ENCODE measurements around the gene RETN. TPM values are rescaled to one million over a fixed set of nuclear protein-coding genes. Genes with fewer than 3 reads are reported as not detected.
"Not testable (repeated sequence)": the region's sequence is repeated elsewhere in the genome, so short reads cannot be mapped to it uniquely, and the experiment has no call there.

The RETN gene
- total RNA-seq, 2 experiments from 2014 or later = not detected

DNA sequence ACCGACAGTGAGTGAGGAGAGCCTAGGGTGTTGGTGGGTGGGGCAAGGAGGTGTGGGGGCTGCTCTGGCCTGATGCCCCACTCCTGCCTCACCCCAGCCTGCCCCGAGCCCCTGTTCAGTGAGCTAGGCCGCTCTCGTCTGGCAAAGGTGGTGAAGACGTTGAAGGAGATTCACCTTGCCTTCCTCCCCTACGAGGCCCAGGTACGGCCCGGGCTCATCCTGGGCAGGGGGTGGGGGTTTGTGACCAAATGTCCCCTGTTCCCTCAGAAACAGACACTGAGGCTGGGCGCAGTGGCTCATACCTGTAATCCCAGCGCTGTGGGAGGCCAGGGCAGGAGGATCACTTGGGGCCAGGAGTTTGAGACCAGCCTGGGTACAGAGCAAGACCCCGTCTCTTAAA is 28.0 kb upstream of the RETN start:
- H3K9me3 Mint-ChIP-seq = peaks cover 4% of the 10 kb centered on the region
- H3K27me3 Mint-ChIP-seq = no peaks in the 10 kb centered on the region
- H3K36me3 Mint-ChIP-seq = peaks cover 12% of the 10 kb centered on the region
- intact Hi-C loops (cut with micrococcal nuclease) = no loop called here
- H3K27ac Mint-ChIP-seq = no peak overlapping the region
- ChIA-PET CTCF (interaction anchor here (1.3 to 1.5 kb wide), 2 partner anchors 10 to 40 kb away, joined by 4 to 8 read pairs; partner anchors contain the start of gene TRAPPC5), POLR2A (interaction anchor here (1.5 kb wide), 1 partner anchor 11 kb away, joined by 4 read pairs; the partner anchor contains the start of genes PET100 and XAB2)
- peaks cover 29% of the 10 kb centered on the region for H3K4me1 Mint-ChIP-seq (ENCODE audit: low read depth)
- no peak for DNase-seq
- H3K4me3 Mint-ChIP-seq = no peak overlapping the region

DNA sequence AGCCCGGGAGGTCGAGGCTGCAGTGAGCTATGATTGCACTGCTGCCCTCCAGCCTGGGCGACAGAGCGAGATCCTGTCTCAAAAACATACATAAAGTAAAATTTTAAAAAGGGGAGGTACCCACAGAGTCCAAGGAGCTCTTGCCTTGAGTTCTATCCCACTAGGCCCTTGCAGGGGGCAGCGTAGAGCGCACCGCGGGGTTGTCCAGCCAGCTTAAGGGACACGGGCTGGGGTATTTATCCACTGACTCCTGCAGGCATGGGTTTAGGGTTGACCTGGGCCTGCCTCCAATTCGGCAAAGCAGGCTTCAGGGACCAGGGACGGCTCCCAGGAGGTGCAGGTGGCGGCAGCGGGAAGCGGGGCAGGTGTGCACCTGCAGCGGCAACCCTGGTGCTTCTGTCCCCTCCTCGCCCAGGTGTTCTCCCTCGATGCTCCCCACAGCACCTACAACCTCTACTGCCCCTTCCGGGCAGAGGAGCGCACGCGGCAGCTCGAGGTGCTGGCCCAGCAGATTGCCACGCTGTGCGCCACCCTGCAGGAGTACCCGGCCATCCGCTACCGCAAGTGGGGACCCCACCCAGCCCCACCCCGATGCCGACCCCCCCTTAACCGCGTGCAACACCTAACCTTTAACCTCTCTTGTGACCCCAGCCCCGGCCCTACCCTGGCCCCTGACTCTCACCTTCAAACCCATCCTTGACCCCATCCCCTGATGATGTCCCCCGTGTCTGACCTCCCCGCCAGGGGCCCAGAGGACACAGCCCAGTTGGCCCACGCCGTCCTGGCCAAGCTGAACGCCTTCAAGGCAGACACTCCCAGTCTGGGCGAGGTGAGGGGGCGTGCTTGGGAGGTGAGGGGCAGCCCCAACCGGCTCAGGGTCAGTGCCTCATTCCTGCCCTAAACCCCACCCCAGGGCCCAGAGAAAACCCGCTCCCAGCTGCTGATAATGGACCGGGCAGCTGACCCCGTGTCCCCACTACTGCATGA is 27.3 kb upstream of the RETN start:
- intact Hi-C loops (cut with micrococcal nuclease) = no loop called here
- DNase-seq = no peak
- POLR2A ChIA-PET = interaction anchor here (1.5 kb wide), 1 partner anchor 12 kb away, joined by 4 read pairs; the partner anchor contains the start of genes PET100 and XAB2
- Mint-ChIP-seq H3K27ac (no peak overlapping the region), H3K4me1 (ENCODE audit: low read depth) (peaks cover 24% of the 10 kb centered on the region), H3K4me3 (no peak overlapping the region), H3K9me3 (peaks cover 4% of the 10 kb centered on the region), H3K36me3 (peaks cover 14% of the 10 kb centered on the region), H3K27me3 (no peaks in the 10 kb centered on the region)
- CTCF ChIA-PET = interaction anchor here (1.3 to 1.5 kb wide), 2 partner anchors 10 to 39 kb away, joined by 4 to 8 read pairs; partner anchors contain the start of gene TRAPPC5

DNA sequence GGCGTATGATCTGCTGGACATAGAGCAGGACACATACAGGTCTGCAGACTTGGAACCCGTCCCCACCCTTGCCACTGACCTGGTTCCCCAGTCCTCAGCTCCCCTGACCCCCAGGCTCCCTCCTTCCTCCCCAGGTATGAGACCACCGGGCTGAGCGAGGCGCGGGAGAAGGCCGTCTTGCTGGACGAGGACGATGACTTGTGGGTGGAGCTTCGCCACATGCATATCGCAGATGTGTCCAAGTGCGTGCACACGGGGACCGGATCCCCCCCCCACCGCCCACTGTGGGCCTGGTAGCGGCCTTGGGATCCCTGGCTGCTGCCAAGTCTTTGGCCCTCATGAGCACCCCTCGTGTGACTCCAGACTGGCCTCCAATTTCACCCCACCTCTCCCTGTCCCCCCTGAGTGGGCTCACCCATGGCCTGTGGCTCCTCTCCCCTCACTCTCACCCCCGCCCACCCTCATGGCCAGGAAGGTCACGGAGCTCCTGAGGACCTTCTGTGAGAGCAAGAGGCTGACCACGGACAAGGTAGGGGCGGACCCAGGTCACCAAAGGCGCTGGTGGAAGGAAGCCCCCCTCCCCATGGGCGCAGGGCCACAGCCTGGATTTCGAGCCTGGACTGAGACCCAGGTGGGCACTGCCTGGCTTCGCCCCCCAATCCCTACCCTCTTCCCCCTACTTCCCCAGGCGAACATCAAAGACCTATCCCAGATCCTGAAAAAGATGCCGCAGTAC is 26.4 kb upstream of the RETN start:
- H3K27me3 Mint-ChIP-seq = no peaks in the 10 kb centered on the region
- peaks cover 15% of the 10 kb centered on the region for H3K36me3 Mint-ChIP-seq
- H3K4me1 Mint-ChIP-seq (ENCODE audit: low read depth) = peaks cover 20% of the 10 kb centered on the region
- intact Hi-C loops (cut with micrococcal nuclease) = no loop called here
- DNase-seq = no peak
- CTCF ChIA-PET = interaction anchor here (1.3 kb wide), 1 partner anchor 9 kb away, joined by 4 read pairs; no protein-coding TSS in a partner anchor
- POLR2A ChIA-PET = interaction anchor here (1.5 kb wide), 1 partner anchor 13 kb away, joined by 4 read pairs; the partner anchor contains the start of genes PET100 and XAB2
- H3K9me3 Mint-ChIP-seq = peaks cover 4% of the 10 kb centered on the region
- H3K27ac Mint-ChIP-seq = no peak overlapping the region
- no peak overlapping the region for H3K4me3 Mint-ChIP-seq

DNA sequence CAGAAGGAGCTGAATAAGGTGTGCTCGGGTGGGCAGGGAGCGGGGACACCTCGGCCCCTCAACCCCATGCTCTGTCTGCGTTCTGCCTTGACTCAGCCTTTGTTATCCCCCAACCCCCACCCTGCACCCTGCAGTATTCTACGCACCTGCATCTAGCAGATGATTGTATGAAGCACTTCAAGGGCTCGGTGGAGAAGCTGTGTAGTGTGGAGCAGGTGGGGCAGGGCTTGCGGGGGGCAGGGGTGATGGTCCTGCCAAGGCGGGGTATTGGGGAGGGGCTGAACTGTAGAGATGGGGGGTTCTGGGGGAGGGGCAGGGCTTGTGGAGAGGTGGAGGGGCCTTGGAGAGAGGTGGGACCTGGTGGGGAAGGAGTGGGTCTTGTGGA is 25.8 kb upstream of the RETN start:
- Mint-ChIP-seq H3K27ac (no peak overlapping the region), H3K27me3 (no peaks in the 10 kb centered on the region), H3K4me1 (ENCODE audit: low read depth) (peaks cover 17% of the 10 kb centered on the region), H3K9me3 (peaks cover 4% of the 10 kb centered on the region), H3K4me3 (no peak overlapping the region), H3K36me3 (peaks cover 16% of the 10 kb centered on the region)
- intact Hi-C loops (cut with micrococcal nuclease) = no loop called here
- ChIA-PET POLR2A (no interaction called here), CTCF (no interaction called here)
- no peak for DNase-seq

DNA sequence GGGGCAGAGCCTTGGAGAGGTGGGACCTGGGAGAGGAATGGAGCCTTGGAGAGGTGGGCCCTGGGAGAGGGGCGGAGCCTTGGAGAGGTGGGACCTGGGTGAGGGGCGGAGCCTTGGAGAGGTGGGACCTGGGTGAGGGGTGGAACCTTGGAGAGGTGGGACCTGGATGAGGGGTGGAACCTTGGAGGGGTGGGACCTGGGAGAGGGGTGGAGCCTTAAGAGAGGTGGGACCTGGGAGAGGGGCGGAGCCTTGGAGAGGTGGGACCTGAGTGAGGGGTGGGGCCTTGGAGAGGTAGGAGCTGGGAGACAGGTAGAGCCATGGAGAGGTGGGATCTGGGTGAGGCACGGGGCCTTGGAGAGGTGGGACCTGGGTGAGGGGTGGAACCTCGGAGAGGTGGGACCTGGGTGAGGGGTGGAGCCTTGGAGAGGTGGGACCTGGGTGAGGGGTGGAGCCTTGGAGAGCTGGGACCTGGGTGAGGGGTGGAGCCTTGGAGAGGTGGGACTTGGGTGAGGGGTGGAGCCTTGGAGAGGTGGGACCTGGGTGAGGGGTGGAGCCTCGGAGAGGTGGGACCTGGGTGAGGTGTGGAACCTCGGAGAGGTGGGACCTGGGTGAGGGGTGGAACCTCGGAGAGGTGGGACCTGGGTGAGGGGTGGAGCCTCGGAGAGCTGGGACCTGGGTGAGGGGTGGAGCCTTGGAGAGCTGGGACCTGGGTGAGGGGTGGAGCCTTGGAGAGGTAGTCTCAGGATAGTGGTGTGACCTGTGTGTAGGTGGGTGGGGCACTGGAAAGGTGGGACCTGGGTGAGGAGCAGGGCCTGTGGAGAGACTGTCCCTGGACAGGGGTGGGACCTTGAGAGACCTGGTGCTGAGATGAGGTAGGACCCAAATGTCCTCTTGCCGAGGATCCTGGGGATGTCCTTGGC is 25.0 kb upstream of the RETN start:
- H3K27ac Mint-ChIP-seq; CTCF ChIA-PET; POLR2A ChIA-PET; H3K27me3 Mint-ChIP-seq; H3K9me3 Mint-ChIP-seq; intact Hi-C loops (cut with micrococcal nuclease); H3K4me3 Mint-ChIP-seq: not testable (repeated sequence)
- Mint-ChIP-seq H3K4me1 (ENCODE audit: low read depth) (peaks cover 12% of the 10 kb centered on the region), H3K36me3 (peaks cover 16% of the 10 kb centered on the region)
- DNase-seq = peak; percentile 49

DNA sequence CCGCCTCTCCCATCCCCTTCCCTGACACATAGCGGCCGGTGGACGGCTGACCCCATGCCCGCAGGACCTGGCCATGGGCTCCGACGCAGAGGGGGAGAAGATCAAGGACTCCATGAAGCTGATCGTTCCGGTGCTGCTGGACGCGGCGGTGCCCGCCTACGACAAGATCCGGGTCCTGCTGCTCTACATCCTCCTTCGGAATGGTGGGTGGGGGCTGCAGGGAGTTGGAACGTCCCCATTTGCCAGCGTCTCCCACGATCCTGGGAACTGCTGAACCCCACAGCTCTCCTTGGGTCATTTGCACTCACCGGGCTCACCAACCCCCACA is 24.3 kb upstream of the RETN start:
- DNase-seq = no peak
- H3K27me3 Mint-ChIP-seq = no peaks in the 10 kb centered on the region
- intact Hi-C loops (cut with micrococcal nuclease) = no loop called here
- CTCF ChIA-PET = interaction anchor here (1.0 kb wide), 1 partner anchor 36 kb away, joined by 4 read pairs; the partner anchor contains the start of gene TRAPPC5
- no peak overlapping the region for H3K27ac Mint-ChIP-seq
- no peak overlapping the region for H3K4me3 Mint-ChIP-seq
- peaks cover 16% of the 10 kb centered on the region for H3K36me3 Mint-ChIP-seq
- peaks cover 6% of the 10 kb centered on the region for H3K4me1 Mint-ChIP-seq (ENCODE audit: low read depth)
- peaks cover 4% of the 10 kb centered on the region for H3K9me3 Mint-ChIP-seq
- POLR2A ChIA-PET = no interaction called here

DNA sequence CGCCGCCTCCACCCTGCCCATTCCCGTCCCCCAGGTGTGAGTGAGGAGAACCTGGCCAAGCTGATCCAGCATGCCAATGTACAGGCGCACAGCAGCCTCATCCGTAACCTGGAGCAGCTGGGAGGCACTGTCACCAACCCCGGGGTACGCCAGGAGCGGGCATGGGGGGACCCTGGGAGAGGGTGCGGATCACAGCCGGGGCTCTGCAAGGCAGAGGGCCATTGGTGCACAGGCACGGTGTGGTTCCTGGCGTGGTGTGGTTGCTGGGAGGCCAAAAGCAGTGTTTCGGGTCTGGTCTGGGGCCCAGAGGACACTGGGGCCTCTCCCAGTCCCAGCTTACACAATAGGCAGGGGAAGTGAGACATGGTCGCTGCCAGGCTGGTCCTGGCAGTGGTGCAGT is 23.7 kb upstream of the RETN start:
- H3K4me1 Mint-ChIP-seq (ENCODE audit: low read depth) = no peaks in the 10 kb centered on the region
- ChIA-PET POLR2A (no interaction called here), CTCF (interaction anchor here (1.0 kb wide), 1 partner anchor 36 kb away, joined by 4 read pairs; the partner anchor contains the start of gene TRAPPC5)

DNA sequence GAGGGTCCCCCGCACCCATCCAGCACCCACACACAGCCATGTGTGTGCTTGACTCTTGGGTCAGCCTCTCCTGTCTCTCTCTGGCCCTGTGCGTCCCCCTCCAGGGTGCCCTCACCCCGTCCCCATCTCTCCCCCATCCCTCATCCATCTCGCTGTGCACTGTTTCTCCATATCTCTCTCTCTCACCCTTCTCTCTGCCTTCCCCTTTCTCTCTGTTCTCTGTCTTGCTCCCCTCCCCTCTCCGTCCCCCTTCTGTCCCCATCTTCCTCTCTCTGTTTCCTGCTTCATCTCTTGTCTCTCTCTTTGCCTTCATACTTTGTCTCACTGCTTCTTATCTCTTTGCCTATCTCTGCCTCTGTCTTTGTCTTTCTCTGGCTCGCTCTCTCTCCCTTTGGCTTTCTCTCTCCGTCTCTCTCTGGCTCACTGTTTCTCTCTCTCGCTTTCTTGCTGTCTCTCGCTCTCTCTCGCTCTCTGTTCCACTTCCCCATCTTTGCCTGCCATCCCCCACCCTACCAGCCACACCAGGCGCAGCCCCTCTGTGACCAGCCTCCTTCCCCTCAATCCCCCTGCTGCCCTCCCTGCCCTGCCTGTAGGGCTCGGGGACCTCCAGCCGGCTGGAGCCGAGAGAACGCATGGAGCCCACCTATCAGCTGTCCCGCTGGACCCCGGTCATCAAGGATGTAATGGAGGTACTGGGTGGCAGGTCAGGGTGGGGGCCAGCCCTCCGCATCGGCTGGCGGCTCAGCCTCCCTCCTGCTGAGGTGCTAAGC is 23.0 kb upstream of the RETN start:
- H3K27ac Mint-ChIP-seq = no peak overlapping the region
- no peaks in the 10 kb centered on the region for H3K9me3 Mint-ChIP-seq
- no peaks in the 10 kb centered on the region for H3K4me1 Mint-ChIP-seq (ENCODE audit: low read depth)
- peaks cover 10% of the 10 kb centered on the region for H3K36me3 Mint-ChIP-seq
- no peak overlapping the region for H3K4me3 Mint-ChIP-seq
- POLR2A ChIA-PET = no interaction called here
- intact Hi-C loops (cut with micrococcal nuclease) = no loop called here
- no peak for DNase-seq
- H3K27me3 Mint-ChIP-seq = no peaks in the 10 kb centered on the region
- CTCF ChIA-PET = no interaction called here

More for the DNA sequence above, 23.7 kb upstream of the RETN start:
- Mint-ChIP-seq H3K27me3 (no peaks in the 10 kb centered on the region), H3K36me3 (peaks cover 10% of the 10 kb centered on the region), H3K4me3 (no peak overlapping the region), H3K27ac (no peak overlapping the region), H3K9me3 (peaks cover under 1% of the 10 kb centered on the region)
- intact Hi-C loops (cut with micrococcal nuclease) = no loop called here
- DNase-seq = no peak

DNA sequence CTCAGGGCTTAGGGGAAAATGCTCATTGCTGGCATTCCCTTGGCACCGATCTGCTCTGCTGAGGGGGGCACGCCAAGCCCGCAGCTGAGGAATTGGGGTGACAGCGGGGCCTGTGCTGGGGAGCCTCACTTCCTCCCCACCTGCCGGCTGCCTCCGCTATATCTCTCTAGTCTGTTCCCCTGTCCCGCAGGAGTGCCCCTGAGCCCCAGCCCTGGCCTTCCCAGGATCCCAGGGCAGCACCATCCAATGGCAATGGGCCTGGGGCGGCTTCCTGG is 22.5 kb upstream of the RETN start:
- ChIA-PET CTCF (no interaction called here), POLR2A (no interaction called here)
- Mint-ChIP-seq H3K4me3 (no peak overlapping the region), H3K36me3 (peaks cover 10% of the 10 kb centered on the region), H3K27me3 (no peaks in the 10 kb centered on the region), H3K4me1 (ENCODE audit: low read depth) (no peaks in the 10 kb centered on the region), H3K9me3 (no peaks in the 10 kb centered on the region), H3K27ac (no peak overlapping the region)
- DNase-seq = no peak
- intact Hi-C loops (cut with micrococcal nuclease) = no loop called here

DNA sequence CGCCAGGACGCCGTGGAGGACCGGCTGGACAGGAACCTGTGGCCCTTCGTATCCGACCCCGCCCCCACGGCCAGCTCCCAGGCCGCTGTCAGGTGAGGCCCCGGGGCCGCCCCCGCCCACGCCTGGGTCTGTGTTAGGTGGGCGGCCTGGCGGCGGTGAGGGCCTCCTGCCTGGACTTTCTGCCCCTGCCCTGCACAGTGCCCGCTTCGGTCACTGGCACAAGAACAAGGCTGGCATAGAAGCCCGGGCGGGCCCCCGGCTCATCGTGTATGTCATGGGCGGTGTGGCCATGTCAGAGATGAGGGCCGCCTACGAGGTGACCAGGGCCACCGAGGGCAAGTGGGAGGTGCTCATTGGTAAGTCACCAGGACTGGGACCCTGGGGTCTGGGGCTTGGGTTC is 21.7 kb upstream of the RETN start:
- Mint-ChIP-seq H3K9me3 (no peaks in the 10 kb centered on the region), H3K36me3 (peaks cover 10% of the 10 kb centered on the region), H3K4me3 (no peak overlapping the region), H3K27me3 (no peaks in the 10 kb centered on the region), H3K27ac (no peak overlapping the region), H3K4me1 (ENCODE audit: low read depth) (peaks cover 3% of the 10 kb centered on the region)
- no peak for DNase-seq
- ChIA-PET CTCF (no interaction called here), POLR2A (no interaction called here)
- intact Hi-C loops (cut with micrococcal nuclease) = no loop called here

DNA sequence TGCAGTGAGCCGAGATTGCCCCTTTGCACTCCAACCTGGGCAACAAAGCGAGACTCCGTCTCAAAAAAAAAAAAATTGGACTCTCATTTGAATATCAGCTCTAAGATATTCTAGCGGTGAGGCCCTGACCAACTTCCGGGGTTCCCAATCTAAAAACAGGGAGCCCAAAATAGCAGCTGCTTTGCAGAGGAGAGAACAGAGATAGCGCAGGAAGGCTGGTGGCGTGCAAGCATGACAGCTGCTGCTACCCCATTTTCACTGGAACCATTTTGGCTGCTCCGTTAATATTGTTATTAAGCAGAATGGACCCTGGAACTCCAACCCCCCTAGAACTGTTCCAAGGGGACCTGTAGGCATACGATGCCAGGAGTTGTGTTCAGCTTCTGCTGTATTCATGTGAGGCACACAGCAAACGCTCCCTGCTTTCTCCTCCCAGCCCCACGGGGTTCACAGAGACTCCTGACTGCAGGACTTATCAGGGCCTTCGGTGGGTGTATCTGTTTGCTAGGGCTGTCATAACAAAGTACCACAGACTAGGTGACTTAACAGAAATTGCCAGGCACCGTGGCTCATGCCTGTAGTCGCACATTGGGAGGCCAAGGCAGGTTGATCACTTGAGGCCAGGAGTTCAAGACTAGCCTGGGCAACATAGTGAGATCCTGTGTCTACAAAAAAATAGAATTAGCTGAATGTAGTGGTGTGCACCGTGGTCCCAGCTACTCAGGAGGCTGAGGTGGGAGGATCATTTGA is 20.4 kb upstream of the RETN start:
- no peak overlapping the region for H3K4me3 Mint-ChIP-seq
- H3K36me3 Mint-ChIP-seq = peaks cover 10% of the 10 kb centered on the region
- intact Hi-C loops (cut with micrococcal nuclease) = no loop called here
- peaks cover 9% of the 10 kb centered on the region for H3K4me1 Mint-ChIP-seq (ENCODE audit: low read depth)
- H3K9me3 Mint-ChIP-seq = no peaks in the 10 kb centered on the region
- ChIA-PET POLR2A (no interaction called here), CTCF (interaction anchor here (0.8 to 2.1 kb wide), 4 partner anchors 10 to 221 kb away, joined by 3 to 6 read pairs (median 5); partner anchors contain the start of gene TRAPPC5)
- no peaks in the 10 kb centered on the region for H3K27me3 Mint-ChIP-seq
- DNase-seq = no peak
- H3K27ac Mint-ChIP-seq = no peak overlapping the region
